ENCODE measurements around the gene KRTAP10-5. TPM values are rescaled to one million over a fixed set of nuclear protein-coding genes. Genes with fewer than 3 reads are reported as not detected.
A peak's percentile ranks its signal among the peaks of the same experiment; 100 is the strongest.

KRTAP10-5 gene
- total RNA-seq, 1 donor from 2014 or later: not detected

GRCh38 chr21:44533891-44534627 lies 46.3 kb downstream of the KRTAP10-5 start:
- TF ChIP-seq CTCF (IDR thresholded peaks at IDR 0.05): no peak
- Histone ChIP-seq H3K9me3 (no peaks in the 10 kb centered on the region), H3K36me3 (no peaks in the 10 kb centered on the region), H3K4me1 (no peaks in the 10 kb centered on the region), H3K27ac (no peak overlapping the region), H3K4me3 (no peak overlapping the region), H3K27me3 (ENCODE audit: low read depth) (peaks cover 5% of the 10 kb centered on the region)
- intact Hi-C loops (cut with DNase I): no loop called here
- ATAC-seq (no peak), DNase-seq (no peak)

GRCh38 chr21:44533121-44533890 lies 47.1 kb downstream of the KRTAP10-5 start:
- TF ChIP-seq CTCF (IDR thresholded peaks at IDR 0.05): no peak
- intact Hi-C loops (cut with DNase I): no loop called here
- no peak overlapping the region for H3K27ac ChIP-seq
- no peaks in the 10 kb centered on the region for H3K4me1 ChIP-seq
- no peaks in the 10 kb centered on the region for H3K9me3 ChIP-seq
- H3K36me3 ChIP-seq: no peaks in the 10 kb centered on the region
- DNase-seq (peak; percentile 45), ATAC-seq (no peak)
- H3K27me3 ChIP-seq (ENCODE audit: low read depth): peaks cover under 1% of the 10 kb centered on the region
- H3K4me3 ChIP-seq: no peak overlapping the region

GRCh38 chr21:44532712-44533111 lies 47.7 kb downstream of the KRTAP10-5 start:
- Histone ChIP-seq H3K9me3 (no peaks in the 10 kb centered on the region), H3K36me3 (no peaks in the 10 kb centered on the region), H3K4me3 (no peak overlapping the region), H3K27me3 (ENCODE audit: low read depth) (no peaks in the 10 kb centered on the region), H3K27ac (no peak overlapping the region), H3K4me1 (no peaks in the 10 kb centered on the region)
- no peak for DNase-seq
- no peak for TF ChIP-seq CTCF (IDR thresholded peaks at IDR 0.05)
- intact Hi-C loops (cut with DNase I): no loop called here
- ATAC-seq: no peak

GRCh38 chr21:44531606-44532564 lies 48.5 kb downstream of the KRTAP10-5 start:
- intact Hi-C loops (cut with DNase I): no loop called here
- ATAC-seq: no peak
- peak; percentile 38 for DNase-seq
- no peak overlapping the region for H3K27ac ChIP-seq
- no peaks in the 10 kb centered on the region for H3K36me3 ChIP-seq
- no peak overlapping the region for H3K4me3 ChIP-seq
- no peak for TF ChIP-seq CTCF (IDR thresholded peaks at IDR 0.05)
- H3K4me1 ChIP-seq: no peaks in the 10 kb centered on the region
- no peaks in the 10 kb centered on the region for H3K9me3 ChIP-seq
- no peaks in the 10 kb centered on the region for H3K27me3 ChIP-seq (ENCODE audit: low read depth)

- intact Hi-C loops (cut with DNase I): no loop called here
- TF ChIP-seq CTCF (IDR thresholded peaks at IDR 0.05): no peak
- Histone ChIP-seq H3K4me1 (no peaks in the 10 kb centered on the region), H3K4me3 (no peak overlapping the region), H3K27me3 (ENCODE audit: low read depth) (no peaks in the 10 kb centered on the region), H3K36me3 (no peaks in the 10 kb centered on the region), H3K27ac (no peak overlapping the region), H3K9me3 (no peaks in the 10 kb centered on the region)
- ATAC-seq: no peak
- no peak for DNase-seq
These were observed 49.4 kb downstream of the KRTAP10-5 start for GRCh38 chr21:44530903-44531605.
